A673 (cell line): ENCODE measurements around the gene CD3E. TPM values are rescaled to one million over a fixed set of nuclear protein-coding genes. Genes with fewer than 3 reads are reported as not detected.

Experiments used
- BruUV-seq: library from RNA; stranded (reverse); fragments of 400-500 nt; replicated peaks from 2 replicates; lab custom pipeline; 2021; lab: Mats Ljungman, UMichigan
- CTCF ChIA-PET: fragments of 300-600 bp; sonication (Branson Sonifier 250); formaldehyde crosslinking; loops from one replicate; lab custom pipeline; 2022; ENCODE audit warnings: antibody characterized with exemption; lab: Charles Lee
- POLR2A ChIA-PET: fragments of 300-600 bp; sonication (Branson Sonifier 250); formaldehyde crosslinking; loops from one replicate; lab custom pipeline; 2022; ENCODE audit warnings: antibody characterized with exemption; ENCODE audit not compliant: low non-redundant PET; lab: Charles Lee
- DNase-seq: peaks from one replicate; pipeline ENCODE4 v3.0.0-alpha.2; 2015; ENCODE audit warnings: low spot score
- H3K27ac ChIP-seq: fragments of 200-600 bp; sonication (generic); 2 replicates; pipeline ENCODE4 v1.5.1; 2016; ENCODE audit warnings: mixed run types, low read depth, mild to moderate bottlenecking, mixed read lengths, antibody characterized with exemption, low read length; ENCODE audit not compliant: poor library complexity, severe bottlenecking
- H3K27me3 ChIP-seq: fragments of 200-600 bp; sonication (generic); replicated peaks from 2 replicates; pipeline ENCODE4 v1.6.1; 2017; ENCODE audit warnings: mixed run types, low read depth, mild to moderate bottlenecking, mixed read lengths, antibody characterized with exemption, low read length; ENCODE audit not compliant: insufficient read depth, poor library complexity
- H3K36me3 ChIP-seq: fragments of 200-600 bp; sonication (generic); 2 replicates; pipeline ENCODE4 v1.6.1; 2016; ENCODE audit warnings: mixed run types, mild to moderate bottlenecking, mixed read lengths, antibody characterized with exemption, low read length; ENCODE audit not compliant: insufficient read depth, poor library complexity, severe bottlenecking
- H3K4me1 ChIP-seq: fragments of 200-600 bp; sonication (generic); 2 replicates; pipeline ENCODE4 v1.6.1; 2017; ENCODE audit warnings: mixed run types, mild to moderate bottlenecking, mixed read lengths, antibody characterized with exemption, low read length; ENCODE audit not compliant: insufficient read depth, poor library complexity, severe bottlenecking
- H3K4me3 ChIP-seq: fragments of 200-600 bp; sonication (generic); 2 replicates; pipeline ENCODE4 v1.5.1; 2016; ENCODE audit warnings: low read depth, mixed run types, mild to moderate bottlenecking, mixed read lengths, low read length; ENCODE audit not compliant: poor library complexity, severe bottlenecking
- H3K9me3 ChIP-seq: fragments of 200-600 bp; sonication (generic); 2 replicates; pipeline ENCODE4 v1.6.1; 2016; ENCODE audit warnings: mixed run types, low read depth, mild to moderate bottlenecking, mixed read lengths, antibody characterized with exemption, low read length; ENCODE audit not compliant: poor library complexity, severe bottlenecking
- CTCF ChIP-seq: fragments of 300-800, 200-600 bp; sonication (generic); conservative IDR thresholded peaks from 2 replicates; pipeline ENCODE4 v1.5.1; 2017; ENCODE audit warnings: low read depth, mild to moderate bottlenecking, antibody characterized with exemption, low read length, moderate library complexity, mixed read lengths
- EZH2 ChIP-seq: fragments of 200-600 bp; sonication (generic); IDR thresholded peaks from 2 replicates; pipeline ENCODE4 v1.6.1; 2017; ENCODE audit warnings: borderline replicate concordance, low read depth, mild to moderate bottlenecking, mixed read lengths, antibody characterized with exemption, low read length; ENCODE audit not compliant: poor library complexity, severe bottlenecking
- intact Hi-C: fragments of 100-400 bp; cut with micrococcal nuclease; formaldehyde crosslinking; loops from one replicate; pipeline ENCODE4 v1.10.0; 2022; ENCODE audit not compliant: unreplicated experiment
- total RNA-seq: library from RNA; stranded (reverse); gene quantifications from 2 replicates; pipeline ENCODE4 v1.2.3, GENCODE V29; 2021

The CD3E gene
- total RNA-seq, 1 experiment from 2014 or later, result not detected

- ChIA-PET CTCF (no interaction called here), POLR2A (no interaction called here)
- H3K4me3 ChIP-seq, result no peak overlapping the region
- DNase-seq, result no peak
- H3K27me3 ChIP-seq, result peaks cover 37% of the 10 kb centered on the region
- no peak overlapping the region for H3K27ac ChIP-seq
- no peaks in the 10 kb centered on the region for H3K4me1 ChIP-seq
- TF ChIP-seq EZH2 (no peak), CTCF (no peak)
- intact Hi-C loops, result no loop called here
- no peaks in the 10 kb centered on the region for H3K9me3 ChIP-seq
- H3K36me3 ChIP-seq, result no peaks in the 10 kb centered on the region
- no TSS peak for BruUV-seq
Measured at GRCh38 chr11:118318581-118319336, 14.2 kb downstream of the CD3E start.

GRCh38 chr11:118319337-118319707 is 14.8 kb downstream of the CD3E start:
- DNase-seq, result no peak
- Histone ChIP-seq H3K4me3 (no peak overlapping the region), H3K36me3 (no peaks in the 10 kb centered on the region), H3K9me3 (no peaks in the 10 kb centered on the region), H3K27me3 (peaks cover 31% of the 10 kb centered on the region), H3K4me1 (no peaks in the 10 kb centered on the region), H3K27ac (no peak overlapping the region)
- ChIA-PET POLR2A (no interaction called here), CTCF (no interaction called here)
- no TSS peak for BruUV-seq
- intact Hi-C loops, result no loop called here
- TF ChIP-seq CTCF, result no peak
- TF ChIP-seq EZH2, result no peak

- H3K4me3 ChIP-seq, result no peak overlapping the region
- H3K9me3 ChIP-seq, result no peaks in the 10 kb centered on the region
- POLR2A ChIA-PET, result no interaction called here
- CTCF ChIA-PET, result no interaction called here
- no peak for DNase-seq
- intact Hi-C loops, result no loop called here
- TF ChIP-seq EZH2 (no peak), CTCF (no peak)
- BruUV-seq, result no TSS peak
- no peaks in the 10 kb centered on the region for H3K4me1 ChIP-seq
- H3K36me3 ChIP-seq, result no peaks in the 10 kb centered on the region
- peaks cover 21% of the 10 kb centered on the region for H3K27me3 ChIP-seq
- no peak overlapping the region for H3K27ac ChIP-seq
Measured at GRCh38 chr11:118320515-118320914, 16.0 kb downstream of the CD3E start.
